Rectal smooth muscle tissue (tissue), 1 donor: ENCODE results near the gene EPX.

Experiments used
- H3K27ac ChIP-seq: one replicate; pipeline ENCODE4 v1.7.0; 2013; ENCODE audit warnings: low read depth, low read length, inconsistent platforms
- H3K27me3 ChIP-seq: one replicate; pipeline ENCODE4 v1.7.0; 2013; ENCODE audit warnings: low read length; ENCODE audit not compliant: control insufficient read depth, insufficient read depth
- H3K36me3 ChIP-seq: one replicate; pipeline ENCODE4 v1.7.0; 2013; ENCODE audit warnings: low read length; ENCODE audit not compliant: control insufficient read depth, insufficient read depth
- H3K4me1 ChIP-seq: one replicate; pipeline ENCODE4 v1.7.0; 2013; ENCODE audit warnings: low read length; ENCODE audit not compliant: control insufficient read depth, insufficient read depth
- H3K4me3 ChIP-seq: one replicate; pipeline ENCODE4 v1.7.0; 2013; ENCODE audit warnings: low read length
- H3K9ac ChIP-seq: one replicate; pipeline ENCODE4 v1.7.0; 2013; ENCODE audit warnings: low read length

The EPX gene

GRCh38 chr17:58166682-58167081 lies 25.8 kb upstream of the EPX start, which contains the start of gene OR4D2:
Gene OR4D2, plus strand, starts transcription at chr17:58166982. Its CDS starts 2,674 bp downstream, at chr17:58169656.
- no peaks in the 10 kb centered on the region for H3K4me1 ChIP-seq
- H3K27me3 ChIP-seq: no peaks in the 10 kb centered on the region
- no peak within 1 kb of the TSS for H3K9ac ChIP-seq
- no peak within 1 kb of the TSS for H3K27ac ChIP-seq
- no peak within 1 kb of the TSS for H3K4me3 ChIP-seq
- no peaks in the 10 kb centered on the region for H3K36me3 ChIP-seq

GRCh38 chr17:58170622-58171021 lies 21.9 kb upstream of the EPX start:
- no peak overlapping the region for H3K4me3 ChIP-seq
- no peaks in the 10 kb centered on the region for H3K27me3 ChIP-seq
- H3K27ac ChIP-seq: no peak overlapping the region
- H3K36me3 ChIP-seq: no peaks in the 10 kb centered on the region
- H3K4me1 ChIP-seq: no peaks in the 10 kb centered on the region
- no peak overlapping the region for H3K9ac ChIP-seq

- Histone ChIP-seq H3K4me3 (no peak overlapping the region), H3K9ac (no peak overlapping the region), H3K36me3 (no peaks in the 10 kb centered on the region), H3K27ac (no peak overlapping the region), H3K4me1 (no peaks in the 10 kb centered on the region), H3K27me3 (no peaks in the 10 kb centered on the region)
Measured at GRCh38 chr17:58172369-58173071, 20.0 kb upstream of the EPX start.

GRCh38 chr17:58174871-58175270 lies 17.7 kb upstream of the EPX start:
- no peaks in the 10 kb centered on the region for H3K36me3 ChIP-seq
- H3K4me1 ChIP-seq: no peaks in the 10 kb centered on the region
- no peak overlapping the region for H3K4me3 ChIP-seq
- H3K9ac ChIP-seq: no peak overlapping the region
- H3K27ac ChIP-seq: no peak overlapping the region
- H3K27me3 ChIP-seq: no peaks in the 10 kb centered on the region

GRCh38 chr17:58176200-58176599 lies 16.3 kb upstream of the EPX start:
- H3K27ac ChIP-seq: no peak overlapping the region
- no peak overlapping the region for H3K9ac ChIP-seq
- no peaks in the 10 kb centered on the region for H3K36me3 ChIP-seq
- H3K4me3 ChIP-seq: no peak overlapping the region
- H3K4me1 ChIP-seq: no peaks in the 10 kb centered on the region
- no peaks in the 10 kb centered on the region for H3K27me3 ChIP-seq

- no peaks in the 10 kb centered on the region for H3K36me3 ChIP-seq
- no peak overlapping the region for H3K9ac ChIP-seq
- H3K4me1 ChIP-seq: no peaks in the 10 kb centered on the region
- no peaks in the 10 kb centered on the region for H3K27me3 ChIP-seq
- no peak overlapping the region for H3K27ac ChIP-seq
- H3K4me3 ChIP-seq: no peak overlapping the region
Measured at GRCh38 chr17:58181796-58182195, 10.7 kb upstream of the EPX start.

GRCh38 chr17:58183514-58183913 lies 9.0 kb upstream of the EPX start:
- no peaks in the 10 kb centered on the region for H3K36me3 ChIP-seq
- H3K4me1 ChIP-seq: no peaks in the 10 kb centered on the region
- no peak overlapping the region for H3K9ac ChIP-seq
- H3K27me3 ChIP-seq: no peaks in the 10 kb centered on the region
- H3K27ac ChIP-seq: no peak overlapping the region
- no peak overlapping the region for H3K4me3 ChIP-seq

- no peak overlapping the region for H3K9ac ChIP-seq
- no peak overlapping the region for H3K27ac ChIP-seq
- no peak overlapping the region for H3K4me3 ChIP-seq
Measured at GRCh38 chr17:58184308-58184985, 8.1 kb upstream of the EPX start.

GRCh38 chr17:58184986-58185761 lies 7.4 kb upstream of the EPX start:
- Histone ChIP-seq H3K36me3 (no peaks in the 10 kb centered on the region), H3K4me3 (no peak overlapping the region), H3K27me3 (peaks cover 2% of the 10 kb centered on the region), H3K9ac (no peak overlapping the region), H3K4me1 (no peaks in the 10 kb centered on the region), H3K27ac (no peak overlapping the region)

More at GRCh38 chr17:58184308-58184985, 8.1 kb upstream of the EPX start:
- Histone ChIP-seq H3K36me3 (no peaks in the 10 kb centered on the region), H3K4me1 (no peaks in the 10 kb centered on the region), H3K27me3 (no peaks in the 10 kb centered on the region)

- H3K9ac ChIP-seq: no peak overlapping the region
Measured at GRCh38 chr17:58186591-58186990, 5.9 kb upstream of the EPX start.

GRCh38 chr17:58187063-58187462 lies 5.5 kb upstream of the EPX start:
- H3K4me3 ChIP-seq: no peak overlapping the region
- no peaks in the 10 kb centered on the region for H3K4me1 ChIP-seq
- H3K27me3 ChIP-seq: peaks cover 2% of the 10 kb centered on the region
- H3K36me3 ChIP-seq: no peaks in the 10 kb centered on the region
- no peak overlapping the region for H3K9ac ChIP-seq
- H3K27ac ChIP-seq: no peak overlapping the region

More at GRCh38 chr17:58186591-58186990, 5.9 kb upstream of the EPX start:
- Histone ChIP-seq H3K27me3 (peaks cover 2% of the 10 kb centered on the region), H3K36me3 (no peaks in the 10 kb centered on the region), H3K27ac (no peak overlapping the region), H3K4me1 (no peaks in the 10 kb centered on the region), H3K4me3 (no peak overlapping the region)

- H3K27ac ChIP-seq: no peak overlapping the region
- H3K27me3 ChIP-seq: peaks cover 2% of the 10 kb centered on the region
- no peaks in the 10 kb centered on the region for H3K36me3 ChIP-seq
- no peak overlapping the region for H3K9ac ChIP-seq
- H3K4me1 ChIP-seq: no peaks in the 10 kb centered on the region
- no peak overlapping the region for H3K4me3 ChIP-seq
Measured at GRCh38 chr17:58187675-58188074, 4.9 kb upstream of the EPX start.
